ENCODE measurements around the gene GPAT3. TPM values are rescaled to one million over a fixed set of nuclear protein-coding genes. Genes with fewer than 3 reads are reported as not detected.
A peak's percentile ranks its signal among the peaks of the same experiment; 100 is the strongest.

The GPAT3 gene
- total and polyA plus RNA-seq, 2 experiments from 2014 or later, result 1.2 to 2.0 TPM

DNA sequence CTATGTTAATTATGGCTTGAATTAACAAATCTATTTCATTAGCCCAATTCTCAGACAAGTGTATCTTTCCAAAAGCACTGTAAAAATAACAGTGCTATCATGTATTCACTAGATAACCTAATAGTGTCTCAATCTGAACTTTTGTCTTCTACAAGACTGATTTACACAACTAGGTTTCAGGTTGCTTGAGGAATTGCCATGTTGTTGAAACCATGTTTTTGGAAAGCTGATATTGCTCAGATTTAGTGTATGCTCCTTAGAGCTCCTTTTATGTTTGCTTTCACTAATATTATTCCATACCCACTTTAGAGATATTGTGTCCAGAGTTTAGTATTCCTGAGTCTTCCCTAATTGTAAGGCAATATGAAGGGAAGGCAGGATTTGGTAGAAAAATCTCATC is 70.6 kb downstream of the GPAT3 start (continued):
- TF ChIP-seq CTCF (conservative IDR thresholded peaks at IDR 0.05; ENCODE audit: low read depth in 2 of 2) (no peak), STAT1 (IDR thresholded peaks at IDR 0.05; ENCODE audit: unreplicated experiment) (no peak)

DNA sequence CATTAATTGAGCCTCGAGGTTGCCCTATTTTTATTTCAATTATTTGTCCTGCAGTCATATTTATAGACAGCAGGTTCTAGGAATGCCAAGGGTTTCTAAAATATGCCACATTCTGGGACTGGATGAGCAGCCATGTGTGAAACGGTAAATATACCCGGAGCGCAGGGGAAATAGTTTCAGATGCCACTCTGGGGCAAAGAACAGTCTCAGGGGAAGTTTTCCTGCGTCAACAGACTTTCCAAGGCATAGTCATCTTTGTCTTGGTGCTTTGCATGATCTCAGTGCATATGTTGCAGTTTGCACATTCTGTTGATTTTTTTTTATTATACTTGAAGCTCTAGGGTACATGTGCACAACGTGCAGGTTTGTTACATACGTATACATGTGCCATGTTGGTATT is 71.0 kb downstream of the GPAT3 start:
- H3K36me3 ChIP-seq (ENCODE audit: insufficient read depth), result no peaks in the 10 kb centered on the region
- H3K4me3 ChIP-seq, result no peak overlapping the region
- no peak overlapping the region for H3K27ac ChIP-seq (ENCODE audit: low read depth)
- no peaks in the 10 kb centered on the region for H3K27me3 ChIP-seq (ENCODE audit: insufficient read depth)
- no peak for ATAC-seq
- DNase-seq (ENCODE audit: low spot score), result no peak
- no peaks in the 10 kb centered on the region for H3K27me3 Mint-ChIP-seq (ENCODE audit: insufficient read depth, low read depth, poor library complexity)
- H4K20me1 ChIP-seq (replicated peaks; ENCODE audit: insufficient read depth), result no peaks in the 10 kb centered on the region
- H3K4me1 ChIP-seq (ENCODE audit: insufficient read depth), result peaks cover 19% of the 10 kb centered on the region
- H3K4me3 Mint-ChIP-seq, result no peak overlapping the region
- H3K9me2 ChIP-seq (ENCODE audit: insufficient read depth), result no peaks in the 10 kb centered on the region
- peaks cover 21% of the 10 kb centered on the region; the same call in 2 of the 3 replicates for H3K4me1 Mint-ChIP-seq
- H2AFZ ChIP-seq, result peak overlapping the region; percentile 33; the same call in 1 of the 2 replicates
- no peak overlapping the region for H3K27ac Mint-ChIP-seq
- no peak overlapping the region for H3K4me2 ChIP-seq
- peaks cover 3% of the 10 kb centered on the region; the same call in 2 of the 3 replicates for H3K9me3 Mint-ChIP-seq
- H3F3A ChIP-seq (replicated peaks; ENCODE audit: low read depth), result no peaks in the 10 kb centered on the region
- no peaks in the 10 kb centered on the region for H3K36me3 Mint-ChIP-seq (ENCODE audit: low read depth)
- no peaks in the 10 kb centered on the region for H3K79me2 ChIP-seq (replicated peaks; ENCODE audit: insufficient read depth)
- TF ChIP-seq POLR2AphosphoS5 (IDR thresholded peaks at IDR 0.05; ENCODE audit: low read depth) (no peak), REST (IDR thresholded peaks at IDR 0.05; ENCODE audit: unreplicated experiment) (no peak), EZH2 (IDR thresholded peaks at IDR 0.05; ENCODE audit: low read depth, unreplicated experiment) (no peak), EZH2phosphoT487 (IDR thresholded peaks at IDR 0.05; ENCODE audit: unreplicated experiment) (no peak), JUNB (IDR thresholded peaks at IDR 0.05; ENCODE audit: unreplicated experiment) (no peak), ZNF462 (CRISPR knock-in tag; IDR thresholded peaks at IDR 0.05) (no peak), CTCF (conservative IDR thresholded peaks at IDR 0.05; ENCODE audit: low read depth in 2 of 2) (no peak), ZNF114 (CRISPR knock-in tag; IDR thresholded peaks at IDR 0.05) (no peak)
- TF ChIP-seq, protein P1, sequence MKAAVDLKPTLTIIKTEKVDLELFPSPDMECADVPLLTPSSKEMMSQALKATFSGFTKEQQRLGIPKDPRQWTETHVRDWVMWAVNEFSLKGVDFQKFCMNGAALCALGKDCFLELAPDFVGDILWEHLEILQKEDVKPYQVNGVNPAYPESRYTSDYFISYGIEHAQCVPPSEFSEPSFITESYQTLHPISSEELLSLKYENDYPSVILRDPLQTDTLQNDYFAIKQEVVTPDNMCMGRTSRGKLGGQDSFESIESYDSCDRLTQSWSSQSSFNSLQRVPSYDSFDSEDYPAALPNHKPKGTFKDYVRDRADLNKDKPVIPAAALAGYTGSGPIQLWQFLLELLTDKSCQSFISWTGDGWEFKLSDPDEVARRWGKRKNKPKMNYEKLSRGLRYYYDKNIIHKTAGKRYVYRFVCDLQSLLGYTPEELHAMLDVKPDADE (IDR thresholded peaks at IDR 0.05), result no peak

Data from GM23338 (cell line).